A673 (cell line): ENCODE results near the gene SNAP25. TPM values are rescaled to one million over a fixed set of nuclear protein-coding genes. Genes with fewer than 3 reads are reported as not detected.

Experiments
- BruUV-seq: library from RNA; stranded (reverse); fragments of 400-500 nt; replicated peaks from 2 replicates; lab custom pipeline; 2021; lab: Mats Ljungman, UMichigan
- CTCF ChIA-PET: fragments of 300-600 bp; sonication (Branson Sonifier 250); formaldehyde crosslinking; loops from one replicate; lab custom pipeline; 2022; ENCODE audit warnings: antibody characterized with exemption; lab: Charles Lee
- POLR2A ChIA-PET: fragments of 300-600 bp; sonication (Branson Sonifier 250); formaldehyde crosslinking; loops from one replicate; lab custom pipeline; 2022; ENCODE audit warnings: antibody characterized with exemption; ENCODE audit not compliant: low non-redundant PET; lab: Charles Lee
- DNase-seq: peaks from one replicate; pipeline ENCODE4 v3.0.0-alpha.2; 2015; ENCODE audit warnings: low spot score
- H3K27ac ChIP-seq: fragments of 200-600 bp; sonication (generic); 2 replicates; pipeline ENCODE4 v1.5.1; 2016; ENCODE audit warnings: mixed run types, low read depth, mild to moderate bottlenecking, mixed read lengths, antibody characterized with exemption, low read length; ENCODE audit not compliant: poor library complexity, severe bottlenecking
- H3K27me3 ChIP-seq: fragments of 200-600 bp; sonication (generic); replicated peaks from 2 replicates; pipeline ENCODE4 v1.6.1; 2017; ENCODE audit warnings: mixed run types, low read depth, mild to moderate bottlenecking, mixed read lengths, antibody characterized with exemption, low read length; ENCODE audit not compliant: insufficient read depth, poor library complexity
- H3K36me3 ChIP-seq: fragments of 200-600 bp; sonication (generic); 2 replicates; pipeline ENCODE4 v1.6.1; 2016; ENCODE audit warnings: mixed run types, mild to moderate bottlenecking, mixed read lengths, antibody characterized with exemption, low read length; ENCODE audit not compliant: insufficient read depth, poor library complexity, severe bottlenecking
- H3K4me1 ChIP-seq: fragments of 200-600 bp; sonication (generic); 2 replicates; pipeline ENCODE4 v1.6.1; 2017; ENCODE audit warnings: mixed run types, mild to moderate bottlenecking, mixed read lengths, antibody characterized with exemption, low read length; ENCODE audit not compliant: insufficient read depth, poor library complexity, severe bottlenecking
- H3K4me3 ChIP-seq: fragments of 200-600 bp; sonication (generic); 2 replicates; pipeline ENCODE4 v1.5.1; 2016; ENCODE audit warnings: low read depth, mixed run types, mild to moderate bottlenecking, mixed read lengths, low read length; ENCODE audit not compliant: poor library complexity, severe bottlenecking
- H3K9me3 ChIP-seq: fragments of 200-600 bp; sonication (generic); 2 replicates; pipeline ENCODE4 v1.6.1; 2016; ENCODE audit warnings: mixed run types, low read depth, mild to moderate bottlenecking, mixed read lengths, antibody characterized with exemption, low read length; ENCODE audit not compliant: poor library complexity, severe bottlenecking
- CTCF ChIP-seq: fragments of 300-800, 200-600 bp; sonication (generic); conservative IDR thresholded peaks from 2 replicates; pipeline ENCODE4 v1.5.1; 2017; ENCODE audit warnings: low read depth, mild to moderate bottlenecking, antibody characterized with exemption, low read length, moderate library complexity, mixed read lengths
- EZH2 ChIP-seq: fragments of 200-600 bp; sonication (generic); IDR thresholded peaks from 2 replicates; pipeline ENCODE4 v1.6.1; 2017; ENCODE audit warnings: borderline replicate concordance, low read depth, mild to moderate bottlenecking, mixed read lengths, antibody characterized with exemption, low read length; ENCODE audit not compliant: poor library complexity, severe bottlenecking
- intact Hi-C: fragments of 100-400 bp; cut with micrococcal nuclease; formaldehyde crosslinking; loops from one replicate; pipeline ENCODE4 v1.10.0; 2022; ENCODE audit not compliant: unreplicated experiment
- total RNA-seq: library from RNA; stranded (reverse); gene quantifications from 2 replicates; pipeline ENCODE4 v1.2.3, GENCODE V29; 2021

SNAP25 gene
- total RNA-seq, 1 experiment from 2014 or later, result 5.8 TPM

GRCh38 chr20:10213526-10213925, 5.1 kb upstream of the SNAP25 start:
- Histone ChIP-seq H3K27ac (no peak overlapping the region), H3K4me1 (peaks cover 12% of the 10 kb centered on the region), H3K9me3 (no peaks in the 10 kb centered on the region), H3K4me3 (no peak overlapping the region), H3K36me3 (no peaks in the 10 kb centered on the region), H3K27me3 (peaks cover 46% of the 10 kb centered on the region)
- TF ChIP-seq EZH2, result no peak
- BruUV-seq, result no TSS peak
- intact Hi-C loops, result no loop called here
- CTCF ChIA-PET, result no interaction called here
- POLR2A ChIA-PET, result no interaction called here
- no peak for DNase-seq

GRCh38 chr20:10216146-10216791, 2.4 kb upstream of the SNAP25 start:
- intact Hi-C loops, result loop anchor here (5.0 kb wide), 1 partner anchor 239 kb away; no protein-coding TSS in a partner anchor
- no peak overlapping the region for H3K4me3 ChIP-seq
- POLR2A ChIA-PET, result no interaction called here
- TF ChIP-seq EZH2 (peak; percentile 8), CTCF (no peak)
- no peak for DNase-seq
- H3K9me3 ChIP-seq, result no peaks in the 10 kb centered on the region
- CTCF ChIA-PET, result no interaction called here
- H3K27me3 ChIP-seq, result peaks cover 22% of the 10 kb centered on the region
- H3K27ac ChIP-seq, result no peak overlapping the region
- H3K36me3 ChIP-seq, result no peaks in the 10 kb centered on the region
- no TSS peak for BruUV-seq
- peaks cover 16% of the 10 kb centered on the region for H3K4me1 ChIP-seq

- CTCF ChIA-PET, result no interaction called here
These were observed 764 bp upstream of the SNAP25 start for GRCh38 chr20:10217721-10218410.

More at GRCh38 chr20:10217721-10218410, 764 bp upstream of the SNAP25 start:
- Histone ChIP-seq H3K36me3 (no peaks in the 10 kb centered on the region), H3K4me3 (peak overlapping the region; percentile 70), H3K27me3 (peaks cover 18% of the 10 kb centered on the region), H3K4me1 (peaks cover 16% of the 10 kb centered on the region), H3K27ac (no peak overlapping the region), H3K9me3 (no peaks in the 10 kb centered on the region)
- TF ChIP-seq EZH2 (no peak), CTCF (no peak)
- no TSS peak for BruUV-seq
- intact Hi-C loops, result loop anchor here (2.0 to 5.0 kb wide), 2 partner anchors 135 to 241 kb away; no protein-coding TSS in a partner anchor
- peak; percentile 63 for DNase-seq
- POLR2A ChIA-PET, result interaction anchor here (0.6 kb wide), 2 partner anchors 54 to 127 kb away, joined by 3 to 4 read pairs; no protein-coding TSS in a partner anchor
